Dermis blood vessel endothelial cell (primary cell): ENCODE data around the gene NHLRC4. TPM values are rescaled to one million over a fixed set of nuclear protein-coding genes. Genes with fewer than 3 reads are reported as not detected.

Experiments used
- DNase-seq: peaks from one replicate; pipeline ENCODE4 v3.0.0; 2010
- total RNA-seq: library from RNA; depleted of rRNA; stranded (reverse); fragments of >200 nt; gene quantifications from 2 replicates; pipeline ENCODE4 v1.2.3, GENCODE V29; 2014

Gene NHLRC4
- total RNA-seq, 1 donor from 2014 or later, result 2.7 TPM

- peak; percentile 38 for DNase-seq
Measured at GRCh38 chr16:600781-601180, 34.0 kb downstream of the NHLRC4 start.

- no peak for DNase-seq
Measured at GRCh38 chr16:603933-604332, 37.1 kb downstream of the NHLRC4 start.

GRCh38 chr16:606656-607307, 40.0 kb downstream of the NHLRC4 start:
- no peak for DNase-seq

GRCh38 chr16:608019-608418, 41.2 kb downstream of the NHLRC4 start:
- DNase-seq, result no peak

- DNase-seq, result no peak
Measured at GRCh38 chr16:609316-609715, 42.5 kb downstream of the NHLRC4 start.

- DNase-seq, result no peak
Measured at GRCh38 chr16:609984-610383, 43.2 kb downstream of the NHLRC4 start.

- peak; percentile 60 for DNase-seq
Measured at GRCh38 chr16:610513-611381, 43.9 kb downstream of the NHLRC4 start.

- DNase-seq, result no peak
Measured at GRCh38 chr16:615122-615521, 48.3 kb downstream of the NHLRC4 start.

GRCh38 chr16:616733-617586, 50.2 kb downstream of the NHLRC4 start:
- no peak for DNase-seq

GRCh38 chr16:617855-618254, 51.0 kb downstream of the NHLRC4 start:
- DNase-seq, result no peak

Other genes starting within 250 kb of the NHLRC4 start
- gene AXIN1, start 214.3 kb upstream of the NHLRC4 start, total RNA-seq, result 28.2 and 31.9 TPM in 2 replicates
- gene MRPL28, start 196.5 kb upstream of the NHLRC4 start, total RNA-seq, result 85.9 and 103 TPM in 2 replicates
- gene PGAP6, start 185.0 kb upstream of the NHLRC4 start, total RNA-seq, result 98.2 and 132 TPM in 2 replicates
- 42.2 and 55.7 TPM in 2 replicates for gene NME4, start 169.8 kb upstream of the NHLRC4 start, total RNA-seq
- 13.4 and 17.5 TPM in 2 replicates for gene DECR2, start 165.1 kb upstream of the NHLRC4 start, total RNA-seq
- 34.9 and 46.8 TPM in 2 replicates for gene RAB11FIP3, start 141.4 kb upstream of the NHLRC4 start, total RNA-seq
- gene CAPN15, start 39.3 kb upstream of the NHLRC4 start, total RNA-seq, result 50.5 and 83.4 TPM in 2 replicates
- not detected in 2 replicates for gene PRR35, start 6.6 kb upstream of the NHLRC4 start, total RNA-seq
- 25.4 and 32.2 TPM in 2 replicates for gene PIGQ, start 3.0 kb downstream of the NHLRC4 start, total RNA-seq
- 13.3 and 14.1 TPM in 2 replicates for gene RAB40C, start 23.1 kb downstream of the NHLRC4 start, total RNA-seq
- gene WFIKKN1, start 64.0 kb downstream of the NHLRC4 start, total RNA-seq, result 0.14 and 0.17 TPM in 2 replicates
- gene METTL26, start 69.3 kb downstream of the NHLRC4 start, total RNA-seq, result 76.4 and 83.6 TPM in 2 replicates
- gene MCRIP2, start 74.8 kb downstream of the NHLRC4 start, total RNA-seq, result 11.2 and 12.6 TPM in 2 replicates
- 10.7 and 15.1 TPM in 2 replicates for gene WDR90, start 82.4 kb downstream of the NHLRC4 start, total RNA-seq
- 32.9 and 49.0 TPM in 2 replicates for gene RHOT2, start 101.1 kb downstream of the NHLRC4 start, total RNA-seq
- 0.05 and 0.51 TPM in 2 replicates for gene RHBDL1, start 108.7 kb downstream of the NHLRC4 start, total RNA-seq
- gene STUB1, start 113.4 kb downstream of the NHLRC4 start, total RNA-seq, result 93.9 and 94.1 TPM in 2 replicates
- 34.9 and 45.7 TPM in 2 replicates for gene JMJD8, start 117.3 kb downstream of the NHLRC4 start, total RNA-seq
- 2.7 and 5.3 TPM in 2 replicates for gene WDR24, start 123.4 kb downstream of the NHLRC4 start, total RNA-seq
- 0.05 TPM in 1 of 2 replicates, not detected in the other for gene FBXL16, start 138.8 kb downstream of the NHLRC4 start, total RNA-seq
- gene METRN, start 148.1 kb downstream of the NHLRC4 start, total RNA-seq, result 34.9 and 41.7 TPM in 2 replicates
- gene ANTKMT, start 154.1 kb downstream of the NHLRC4 start, total RNA-seq, result 25.5 and 47.5 TPM in 2 replicates
- gene CCDC78, start 159.4 kb downstream of the NHLRC4 start, total RNA-seq, result 0.34 and 0.65 TPM in 2 replicates
- gene HAGHL, start 160.1 kb downstream of the NHLRC4 start, total RNA-seq, result 5.1 and 6.3 TPM in 2 replicates
- gene CIAO3, start 174.0 kb downstream of the NHLRC4 start, total RNA-seq, result 34.6 and 42.4 TPM in 2 replicates
- 0.09 TPM in 1 of 2 replicates, not detected in the other for gene MSLN, start 193.7 kb downstream of the NHLRC4 start, total RNA-seq
- gene RPUSD1, start 221.4 kb downstream of the NHLRC4 start, total RNA-seq, result 31.1 and 48.4 TPM in 2 replicates
- 20.1 and 23.8 TPM in 2 replicates for gene CHTF18, start 221.6 kb downstream of the NHLRC4 start, total RNA-seq
- gene GNG13, start 233.7 kb downstream of the NHLRC4 start, total RNA-seq, result not detected in 2 replicates